GM18505 (cell line): Measurements from ENCODE around the gene SOAT2.
"Not testable (repeated sequence)": the region's sequence is repeated elsewhere in the genome, so short reads cannot be mapped to it uniquely, and the experiment has no call there.

Experiments used
- ATAC-seq: cut with Tn5 transposase; IDR thresholded peaks from one replicate; pipeline ENCODE4 v1.9.1; 2021; ENCODE audit not compliant: unreplicated experiment
- POLR2A ChIP-seq: IDR thresholded peaks from 4 replicates; pipeline ENCODE4 v1.6.1; 2011; ENCODE audit warnings: borderline replicate concordance; ENCODE audit not compliant: insufficient read depth, insufficient read length; ENCODE audit errors: extremely low read depth

SOAT2 gene

GRCh38 chr12:53099071-53099882 lies 4.0 kb upstream of the SOAT2 start:
- ATAC-seq, result no peak
- no peak for TF ChIP-seq POLR2A

- ATAC-seq, result no peak
- TF ChIP-seq POLR2A, result no peak
Measured at GRCh38 chr12:53100466-53101151, 2.7 kb upstream of the SOAT2 start.

- no peak for TF ChIP-seq POLR2A
- no peak for ATAC-seq
Measured at GRCh38 chr12:53101266-53101665, 2.0 kb upstream of the SOAT2 start.

- ATAC-seq, result no peak
- no peak for TF ChIP-seq POLR2A
Measured at GRCh38 chr12:53101931-53102781, 1.1 kb upstream of the SOAT2 start.

GRCh38 chr12:53103860-53104305 lies 597 bp downstream of the SOAT2 start:
- no peak for ATAC-seq
- no peak for TF ChIP-seq POLR2A

- TF ChIP-seq POLR2A, result no peak
- no peak for ATAC-seq
Measured at GRCh38 chr12:53105256-53105655, 2.0 kb downstream of the SOAT2 start.

GRCh38 chr12:53105712-53106439 lies 2.6 kb downstream of the SOAT2 start:
- no peak for ATAC-seq
- TF ChIP-seq POLR2A, result no peak

- no peak for TF ChIP-seq POLR2A
- ATAC-seq, result no peak
Measured at GRCh38 chr12:53107122-53107521, 3.8 kb downstream of the SOAT2 start.

GRCh38 chr12:53112431-53112830 lies 9.1 kb downstream of the SOAT2 start:
- not testable (repeated sequence) for ATAC-seq

GRCh38 chr12:53113136-53113705 lies 9.9 kb downstream of the SOAT2 start:
- no peak for TF ChIP-seq POLR2A
- no peak for ATAC-seq

- TF ChIP-seq POLR2A, result no peak
- ATAC-seq, result no peak
Measured at GRCh38 chr12:53113951-53114350, 10.7 kb downstream of the SOAT2 start.

- no peak for TF ChIP-seq POLR2A
- ATAC-seq, result no peak
Measured at GRCh38 chr12:53115112-53115890, 12.0 kb downstream of the SOAT2 start.
